GM23248 (cell line): Measurements from ENCODE around the gene UQCR10. TPM values are rescaled to one million over a fixed set of nuclear protein-coding genes. Genes with fewer than 3 reads are reported as not detected.

Source experiments
- DNase-seq: peaks from one replicate; pipeline ENCODE4 v3.0.0-alpha.2; 2015
- H2AFZ ChIP-seq: fragments of 200-600 bp; sonication (generic); 2 replicates; pipeline ENCODE4 v1.6.1; 2016; ENCODE audit warnings: antibody characterized with exemption
- H3F3A ChIP-seq: fragments of 200-600 bp; sonication (generic); 2 replicates; pipeline ENCODE4 v1.6.1; 2016; ENCODE audit warnings: mild to moderate bottlenecking, antibody characterized with exemption, mixed run types; ENCODE audit not compliant: insufficient read depth
- H3K27ac ChIP-seq: fragments of 200-600 bp; sonication (generic); 2 replicates; pipeline ENCODE4 v1.5.1; 2016; ENCODE audit warnings: mild to moderate bottlenecking
- H3K27me3 ChIP-seq: fragments of 200-600 bp; sonication (generic); replicated peaks from 2 replicates; pipeline ENCODE4 v1.6.1; 2016; ENCODE audit warnings: mild to moderate bottlenecking; ENCODE audit not compliant: insufficient read depth
- H3K36me3 ChIP-seq: fragments of 200-600 bp; sonication (generic); 2 replicates; pipeline ENCODE4 v1.6.1; 2016; ENCODE audit warnings: low read depth, mild to moderate bottlenecking
- H3K4me1 ChIP-seq: fragments of 200-600 bp; sonication (generic); 2 replicates; pipeline ENCODE4 v1.6.1; 2016; ENCODE audit warnings: mild to moderate bottlenecking; ENCODE audit not compliant: insufficient read depth
- H3K4me2 ChIP-seq: fragments of 200-600 bp; sonication (generic); one replicate; pipeline ENCODE4 v1.6.1; 2016; ENCODE audit warnings: mild to moderate bottlenecking; ENCODE audit not compliant: unreplicated experiment
- H3K4me3 ChIP-seq: fragments of 200-600 bp; sonication (generic); 2 replicates; pipeline ENCODE4 v1.5.1; 2016; ENCODE audit warnings: mild to moderate bottlenecking
- H3K79me2 ChIP-seq: fragments of 200-600 bp; sonication (generic); 2 replicates; pipeline ENCODE4 v1.6.1; 2016; ENCODE audit warnings: mild to moderate bottlenecking; ENCODE audit not compliant: insufficient read depth
- H3K9ac ChIP-seq: fragments of 200-600 bp; sonication (generic); 2 replicates; pipeline ENCODE4 v1.6.1; 2016; ENCODE audit warnings: mild to moderate bottlenecking
- H3K9me2 ChIP-seq: fragments of 200-600 bp; sonication (generic); 2 replicates; pipeline ENCODE4 v1.6.1; 2016; ENCODE audit warnings: mixed run types, mild to moderate bottlenecking, moderate library complexity; ENCODE audit not compliant: insufficient read depth
- H3K9me3 ChIP-seq: fragments of 200-600 bp; sonication (generic); one replicate; pipeline ENCODE4 v1.6.1; 2017; ENCODE audit warnings: low read depth
- H4K20me1 ChIP-seq: fragments of 200-600 bp; sonication (generic); 2 replicates; pipeline ENCODE4 v1.6.0; 2016; ENCODE audit not compliant: insufficient read depth
- EZH2 ChIP-seq: fragments of 200-600 bp; sonication (generic); IDR thresholded peaks from 2 replicates; pipeline ENCODE4 v1.6.1; 2018; ENCODE audit warnings: antibody characterized with exemption, mild to moderate bottlenecking; ENCODE audit not compliant: insufficient read depth, poor library complexity, severe bottlenecking
- EZH2phosphoT487 ChIP-seq: fragments of 200-600 bp; sonication (generic); IDR thresholded peaks from 2 replicates; pipeline ENCODE4 v1.6.1; 2018; ENCODE audit warnings: antibody characterized with exemption, moderate library complexity, mild to moderate bottlenecking, low read depth; ENCODE audit not compliant: insufficient read depth
- WGBS, 2 experiments: methylation state at CpG; one replicate each; pipeline ENCODE4 v1.1.6; 2015 to 2017; ENCODE audit warnings: low lambda C conversion rate in 2 of 2, low coverage in 1 of 2; ENCODE audit errors: missing lambda C conversion rate in 2 of 2; 5-methylcytosine and 5-hydroxymethylcytosine counted together
- in situ Hi-C: fragments of 300-500 bp; cut with MboI; formaldehyde crosslinking; loops from 2 replicates; pipeline ENCODE4 v1.15.0; 2020
- polyA plus RNA-seq: library from polyadenylated mRNA; unstranded; fragments of >200 nt; fragmentation: Nextera tagmentation; extraction: Ambion mirVana; gene quantifications from 2 replicates; pipeline ENCODE4 v1.2.1, GENCODE V29; 2016
- total RNA-seq: library from RNA; depleted of rRNA; stranded (reverse); fragments of >200 nt; shearing (Covaris generic); gene quantifications from 2 replicates; pipeline ENCODE4 v1.2.3, GENCODE V29; 2014

Gene UQCR10
- total and polyA plus RNA-seq, 2 experiments from 2014 or later, result 45.0 to 233 TPM

GRCh38 chr22:29720811-29721323, 46.3 kb upstream of the UQCR10 start:
- TF ChIP-seq EZH2 (peak; percentile 92), EZH2phosphoT487 (0 out of 2 replicates have a peak, but pooled peaks have one; percentile 36)
- no peak for DNase-seq
- no peaks in the 10 kb centered on the region for H3K9me2 ChIP-seq
- H3K27me3 ChIP-seq, result peaks cover 25% of the 10 kb centered on the region
- no peaks in the 10 kb centered on the region for H3K36me3 ChIP-seq
- H3K27ac ChIP-seq, result no peak overlapping the region
- no peak overlapping the region for H3K4me3 ChIP-seq
- no peaks in the 10 kb centered on the region for H3K9me3 ChIP-seq
- H4K20me1 ChIP-seq, result no peaks in the 10 kb centered on the region
- 6 to 9% methylated on average over 19 to 52 of the region's 53 CpGs for WGBS, 2 experiments
- in situ Hi-C loops, result no loop called here
- H3F3A ChIP-seq, result no peaks in the 10 kb centered on the region
- H3K79me2 ChIP-seq, result no peaks in the 10 kb centered on the region
- no peak overlapping the region for H3K4me2 ChIP-seq
- H3K9ac ChIP-seq, result no peak overlapping the region
- no peak overlapping the region for H2AFZ ChIP-seq
- no peaks in the 10 kb centered on the region for H3K4me1 ChIP-seq

GRCh38 chr22:29722151-29722550, 45.0 kb upstream of the UQCR10 start:
- Histone ChIP-seq H3K4me2 (no peak overlapping the region), H3K79me2 (no peaks in the 10 kb centered on the region), H3K36me3 (no peaks in the 10 kb centered on the region), H3K9me3 (no peaks in the 10 kb centered on the region), H2AFZ (no peak overlapping the region), H3F3A (no peaks in the 10 kb centered on the region), H3K4me3 (no peak overlapping the region), H3K27me3 (peaks cover 25% of the 10 kb centered on the region), H4K20me1 (no peaks in the 10 kb centered on the region), H3K4me1 (no peaks in the 10 kb centered on the region), H3K27ac (no peak overlapping the region), H3K9me2 (no peaks in the 10 kb centered on the region), H3K9ac (no peak overlapping the region)
- in situ Hi-C loops, result no loop called here
- whole genome bisulfite sequencing, 2 experiments, result 65 to 82% methylated on average over 5 to 7 of the region's 7 CpGs
- TF ChIP-seq EZH2phosphoT487, result no peak
- DNase-seq, result peak; percentile 20

DNA sequence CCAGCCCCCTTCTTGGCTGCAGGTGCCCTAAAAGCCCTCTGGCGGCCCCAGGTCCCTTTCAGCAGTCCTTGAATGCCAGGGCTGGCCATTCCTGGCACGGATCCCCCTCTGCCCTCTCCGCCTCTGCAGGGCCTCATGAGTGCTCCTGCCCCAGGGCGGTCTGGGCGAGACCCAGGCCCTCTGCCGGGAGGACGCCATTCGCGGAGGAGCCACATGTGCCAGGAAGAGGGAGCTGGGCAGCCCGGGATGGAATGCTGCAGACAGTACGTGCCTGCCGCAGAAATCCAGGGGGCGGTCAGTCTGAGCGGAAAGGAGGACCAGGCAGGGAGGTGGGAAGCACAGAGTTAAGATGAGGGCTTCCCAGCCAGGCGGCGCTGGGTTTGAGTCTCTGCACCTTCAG, 44.6 kb upstream of the UQCR10 start:
- Histone ChIP-seq H3K36me3 (no peaks in the 10 kb centered on the region), H3K4me2 (no peak overlapping the region), H3K9me2 (no peaks in the 10 kb centered on the region), H3K27ac (no peak overlapping the region), H4K20me1 (no peaks in the 10 kb centered on the region), H3F3A (no peaks in the 10 kb centered on the region), H3K9ac (no peak overlapping the region), H3K79me2 (no peaks in the 10 kb centered on the region), H3K4me1 (no peaks in the 10 kb centered on the region), H3K4me3 (no peak overlapping the region), H2AFZ (no peak overlapping the region), H3K9me3 (no peaks in the 10 kb centered on the region), H3K27me3 (peaks cover 25% of the 10 kb centered on the region)
- in situ Hi-C loops, result no loop called here
- 78 to 79% methylated on average over 16 of the region's 16 CpGs for WGBS, 2 experiments
- TF ChIP-seq EZH2, result no peak
- no peak for TF ChIP-seq EZH2phosphoT487
- no peak for DNase-seq

GRCh38 chr22:29723766-29724165, 43.4 kb upstream of the UQCR10 start:
- H3K27ac ChIP-seq, result no peak overlapping the region
- no peaks in the 10 kb centered on the region for H3K9me3 ChIP-seq
- H3K4me2 ChIP-seq, result no peak overlapping the region
- H2AFZ ChIP-seq, result no peak overlapping the region
- no peak for TF ChIP-seq EZH2phosphoT487
- no peaks in the 10 kb centered on the region for H3K9me2 ChIP-seq
- H3F3A ChIP-seq, result no peaks in the 10 kb centered on the region
- WGBS, 2 experiments, result 84 to 87% methylated on average over 10 of the region's 10 CpGs
- DNase-seq, result no peak
- H3K36me3 ChIP-seq, result no peaks in the 10 kb centered on the region
- in situ Hi-C loops, result no loop called here
- H3K9ac ChIP-seq, result no peak overlapping the region
- peaks cover 20% of the 10 kb centered on the region for H3K27me3 ChIP-seq
- H3K4me3 ChIP-seq, result no peak overlapping the region
- no peaks in the 10 kb centered on the region for H4K20me1 ChIP-seq
- H3K79me2 ChIP-seq, result no peaks in the 10 kb centered on the region
- no peaks in the 10 kb centered on the region for H3K4me1 ChIP-seq

DNA sequence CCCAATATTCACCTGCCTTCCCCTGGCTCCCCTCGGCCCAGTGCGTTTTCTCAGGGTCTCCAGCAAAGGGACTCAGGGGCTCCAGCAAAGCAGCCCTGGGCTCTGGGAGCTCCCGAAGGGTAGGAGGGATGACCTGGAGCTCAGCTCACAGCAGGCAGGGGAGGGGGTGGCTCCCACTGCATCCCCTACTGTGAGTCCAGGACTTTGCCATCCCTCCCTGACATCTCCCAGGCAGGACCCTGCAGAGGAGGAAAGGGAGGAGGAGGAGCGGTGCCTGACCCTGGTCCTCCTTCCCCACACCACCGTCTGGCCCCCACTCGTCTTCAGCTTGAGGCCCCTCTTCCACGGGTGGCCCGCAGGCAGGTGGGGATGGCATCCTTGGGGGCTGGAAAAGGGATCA, 42.3 kb upstream of the UQCR10 start:
- DNase-seq, result no peak
- Histone ChIP-seq H3K4me3 (no peak overlapping the region), H3F3A (no peaks in the 10 kb centered on the region), H3K79me2 (no peaks in the 10 kb centered on the region), H3K36me3 (no peaks in the 10 kb centered on the region), H3K9me3 (no peaks in the 10 kb centered on the region), H3K4me1 (no peaks in the 10 kb centered on the region), H3K4me2 (no peak overlapping the region), H3K9me2 (no peaks in the 10 kb centered on the region), H2AFZ (no peak overlapping the region), H4K20me1 (no peaks in the 10 kb centered on the region), H3K27ac (no peak overlapping the region), H3K27me3 (0 out of 2 replicates have a peak, but pooled peaks cover 11% of the 10 kb centered on the region), H3K9ac (no peak overlapping the region)
- 57 to 64% methylated on average over 8 of the region's 8 CpGs for WGBS, 2 experiments
- in situ Hi-C loops, result no loop called here
- TF ChIP-seq EZH2, result no peak
- TF ChIP-seq EZH2phosphoT487, result no peak
